Colonic mucosa (tissue), 4 donors: ENCODE measurements around the gene FAM237A. TPM values are rescaled to one million over a fixed set of nuclear protein-coding genes. Genes with fewer than 3 reads are reported as not detected.

ENCODE experiments used
- DNase-seq: peaks from one replicate; pipeline ENCODE4 v3.0.0-alpha.2; 2020
- H3K27ac ChIP-seq: fragments of 200-600 bp; one replicate; pipeline ENCODE4 v1.8.0; 2021
- H3K27me3 ChIP-seq: fragments of 200-600 bp; one replicate; pipeline ENCODE4 v1.8.0; 2021
- H3K36me3 ChIP-seq: fragments of 200-600 bp; one replicate; pipeline ENCODE4 v1.8.0; 2021
- H3K4me1 ChIP-seq: fragments of 200-600 bp; one replicate; pipeline ENCODE4 v1.8.0; 2021; ENCODE audit warnings: mild to moderate bottlenecking
- H3K4me3 ChIP-seq: fragments of 200-600 bp; one replicate; pipeline ENCODE4 v1.8.0; 2021
- H3K9ac ChIP-seq, 2 donors: one replicate each; pipeline ENCODE4 v1.7.0; 2013; ENCODE audit warnings: control low read depth in 2 of 2, low read depth in 2 of 2, low read length in 2 of 2
- H3K9me3 ChIP-seq: fragments of 200-600 bp; one replicate; pipeline ENCODE4 v1.8.0; 2021
- CTCF ChIP-seq: fragments of 200-600 bp; IDR thresholded peaks from one replicate; pipeline ENCODE4 v1.8.0; 2022; ENCODE audit warnings: antibody characterized with exemption, mild to moderate bottlenecking
- intact Hi-C: fragments of 100-400 bp; cut with DNase I; formaldehyde crosslinking; loops from one replicate; pipeline ENCODE4 v1.14.1; 2022
- total RNA-seq, 2 donors: library from RNA; stranded (reverse); fragmentation: NEBNext Ultra II Directional in 1 of 2; extraction: Animal tissue kit (Norgen Biotek cat#: 25700) in 1 of 2; gene quantifications; one replicate each; pipeline ENCODE4 v1.2.1, GENCODE V29; 2021
- donor health status: healthy.
- donor health status: DM: no; HTN: no; CAD: no.
- donor health status: DM: no; HTN: no; CAD: no.

FAM237A gene
- total RNA-seq, 2 donors from 2014 or later, result not detected

- Histone ChIP-seq H3K4me3 (no peak overlapping the region), H3K9ac (no peak overlapping the region), H3K36me3 (no peaks in the 10 kb centered on the region), H3K27me3 (no peaks in the 10 kb centered on the region), H3K9me3 (no peaks in the 10 kb centered on the region), H3K27ac (no peak overlapping the region), H3K4me1 (no peaks in the 10 kb centered on the region)
- no peak for DNase-seq
- intact Hi-C loops, result no loop called here
- TF ChIP-seq CTCF, result no peak
Measured at GRCh38 chr2:206683546-206683945, 41.3 kb downstream of the FAM237A start.

GRCh38 chr2:206688453-206688852 lies 46.2 kb downstream of the FAM237A start:
- intact Hi-C loops, result no loop called here
- TF ChIP-seq CTCF, result no peak
- Histone ChIP-seq H3K27ac (no peak overlapping the region), H3K9me3 (no peaks in the 10 kb centered on the region), H3K4me1 (no peaks in the 10 kb centered on the region), H3K36me3 (no peaks in the 10 kb centered on the region), H3K27me3 (no peaks in the 10 kb centered on the region), H3K9ac (no peak overlapping the region), H3K4me3 (no peak overlapping the region)
- no peak for DNase-seq

GRCh38 chr2:206688990-206689389 lies 46.7 kb downstream of the FAM237A start:
- no peak overlapping the region for H3K9ac ChIP-seq
- no peak for TF ChIP-seq CTCF
- no peak overlapping the region for H3K27ac ChIP-seq
- intact Hi-C loops, result no loop called here
- no peaks in the 10 kb centered on the region for H3K27me3 ChIP-seq
- DNase-seq, result no peak
- no peaks in the 10 kb centered on the region for H3K4me1 ChIP-seq
- no peaks in the 10 kb centered on the region for H3K36me3 ChIP-seq
- H3K9me3 ChIP-seq, result no peaks in the 10 kb centered on the region
- H3K4me3 ChIP-seq, result no peak overlapping the region

GRCh38 chr2:206692971-206693370 lies 50.7 kb downstream of the FAM237A start:
- DNase-seq, result no peak
- no peak for TF ChIP-seq CTCF
- no peaks in the 10 kb centered on the region for H3K27me3 ChIP-seq
- H3K9me3 ChIP-seq, result no peaks in the 10 kb centered on the region
- intact Hi-C loops, result loop anchor here (10.0 kb wide), 2 partner anchors 292 to 782 kb away; no protein-coding TSS in a partner anchor
- H3K36me3 ChIP-seq, result no peaks in the 10 kb centered on the region
- no peaks in the 10 kb centered on the region for H3K4me1 ChIP-seq
- H3K4me3 ChIP-seq, result no peak overlapping the region
- no peak overlapping the region for H3K9ac ChIP-seq
- H3K27ac ChIP-seq, result no peak overlapping the region

- Histone ChIP-seq H3K4me1 (no peaks in the 10 kb centered on the region), H3K9me3 (no peaks in the 10 kb centered on the region), H3K4me3 (no peak overlapping the region), H3K27me3 (no peaks in the 10 kb centered on the region), H3K27ac (no peak overlapping the region), H3K36me3 (no peaks in the 10 kb centered on the region), H3K9ac (no peak overlapping the region)
- intact Hi-C loops, result loop anchor here (10.0 kb wide), 2 partner anchors 291 to 781 kb away; no protein-coding TSS in a partner anchor
- DNase-seq, result peak; percentile 29
- TF ChIP-seq CTCF, result peak; percentile 43
Measured at GRCh38 chr2:206693399-206694137, 51.3 kb downstream of the FAM237A start.
